Keratinocyte (primary cell): ENCODE measurements around the gene EGFL7.

Source experiments
- CTCF ChIP-seq, 3 experiments: IDR thresholded peaks in 1 of 3; conservative IDR thresholded peaks in 1 of 3; optimal IDR thresholded peaks in 1 of 3; 2 replicates in 2 of 3; 3 replicates in 1 of 3; pipeline versions ENCODE3 to v1.5.1; 2011; ENCODE audit warnings: low read length in 3 of 3, mild to moderate bottlenecking in 3 of 3, moderate library complexity in 2 of 3, control low read depth in 1 of 3, inconsistent platforms in 1 of 3; ENCODE audit not compliant: insufficient read depth in 2 of 3; ENCODE audit errors: extremely low read depth in 1 of 3
- EZH2 ChIP-seq: IDR thresholded peaks from one replicate; pipeline ENCODE4 v1.6.1; 2012; ENCODE audit warnings: inconsistent platforms, mild to moderate bottlenecking, low read length, moderate library complexity

- TF ChIP-seq EZH2 (no peak), CTCF (optimal IDR thresholded peaks at IDR 0.05 in 1 of 3, IDR thresholded peaks at IDR 0.05 in 1 of 3, conservative IDR thresholded peaks at IDR 0.05 in 1 of 3; ENCODE audit: extremely low read depth in 1 of 3, insufficient read depth in 2 of 3, low read length in 3 of 3) (no peak)
Observed at GRCh38 chr9:136714893-136715274, 52.2 kb downstream of the EGFL7 start.
